ENCODE data around the gene EXPH5.

The EXPH5 gene

DNA sequence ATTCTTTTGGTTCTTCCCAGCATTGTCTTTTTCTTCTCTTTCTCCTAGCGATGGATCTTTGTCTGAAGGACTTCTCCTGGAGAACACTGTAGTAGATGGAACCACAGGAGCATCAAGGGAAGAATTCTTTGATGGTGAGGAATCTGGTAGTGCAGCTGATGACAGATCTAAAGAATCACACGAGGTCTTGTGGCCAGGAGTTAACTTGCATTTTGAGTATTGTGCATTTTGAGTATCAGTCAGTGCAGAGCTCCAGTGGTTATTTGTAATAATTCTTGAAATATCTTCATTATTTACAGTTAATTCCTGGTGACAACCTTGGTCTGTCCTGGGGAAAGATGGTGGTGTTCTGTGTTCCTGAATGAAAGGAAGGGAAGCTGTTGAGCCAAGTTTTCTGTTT lies 80.9 kb downstream of the EXPH5 start:
- Histone ChIP-seq H3K36me3 (ENCODE audit: control insufficient read depth in 2 of 2, insufficient read depth in 1 of 2, low read length in 2 of 2) (peaks cover 0 to 27% of the 10 kb centered on the region in 2 experiments; a peak in 1 of 3 replicates), H3K4me3 (ENCODE audit: low read depth, low read length) (no peak overlapping the region), H3K27ac (ENCODE audit: extremely low read depth, low read depth, low read length) (no peak overlapping the region), H3K9me3 (ENCODE audit: control insufficient read depth, insufficient read depth, low read depth, low read length) (no peaks in the 10 kb centered on the region), H3K4me1 (ENCODE audit: control insufficient read depth, insufficient read depth, low read length) (no peaks in the 10 kb centered on the region)
- no peak for TF ChIP-seq ZNF138 (tag by site-specific recombination; IDR thresholded peaks at IDR 0.05; ENCODE audit: borderline replicate concordance)
- TF ChIP-seq IKZF3 (tag by site-specific recombination; IDR thresholded peaks at IDR 0.05): no peak
- TF ChIP-seq, protein P1, sequence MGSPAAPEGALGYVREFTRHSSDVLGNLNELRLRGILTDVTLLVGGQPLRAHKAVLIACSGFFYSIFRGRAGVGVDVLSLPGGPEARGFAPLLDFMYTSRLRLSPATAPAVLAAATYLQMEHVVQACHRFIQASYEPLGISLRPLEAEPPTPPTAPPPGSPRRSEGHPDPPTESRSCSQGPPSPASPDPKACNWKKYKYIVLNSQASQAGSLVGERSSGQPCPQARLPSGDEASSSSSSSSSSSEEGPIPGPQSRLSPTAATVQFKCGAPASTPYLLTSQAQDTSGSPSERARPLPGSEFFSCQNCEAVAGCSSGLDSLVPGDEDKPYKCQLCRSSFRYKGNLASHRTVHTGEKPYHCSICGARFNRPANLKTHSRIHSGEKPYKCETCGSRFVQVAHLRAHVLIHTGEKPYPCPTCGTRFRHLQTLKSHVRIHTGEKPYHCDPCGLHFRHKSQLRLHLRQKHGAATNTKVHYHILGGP (tag by site-specific recombination; IDR thresholded peaks at IDR 0.05): no peak
- no peak for TF ChIP-seq ZNF654 (tag by site-specific recombination; IDR thresholded peaks at IDR 0.05; ENCODE audit: low read depth)
- TF ChIP-seq ZXDB (tag by site-specific recombination; IDR thresholded peaks at IDR 0.05): no peak
- TF ChIP-seq ZNF211 (tag by site-specific recombination; IDR thresholded peaks at IDR 0.05; ENCODE audit: low read depth): no peak
- TF ChIP-seq, protein P2, sequence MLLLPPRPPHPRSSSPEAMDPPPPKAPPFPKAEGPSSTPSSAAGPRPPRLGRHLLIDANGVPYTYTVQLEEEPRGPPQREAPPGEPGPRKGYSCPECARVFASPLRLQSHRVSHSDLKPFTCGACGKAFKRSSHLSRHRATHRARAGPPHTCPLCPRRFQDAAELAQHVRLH (tag by site-specific recombination; IDR thresholded peaks at IDR 0.05): no peak
- no peak for TF ChIP-seq ZNF266 (tag by site-specific recombination; IDR thresholded peaks at IDR 0.05; ENCODE audit: low read depth)
- TF ChIP-seq ZNF174 (tag by site-specific recombination; IDR thresholded peaks at IDR 0.05): no peak
- no peak for TF ChIP-seq ZNF571 (tag by site-specific recombination; IDR thresholded peaks at IDR 0.05)
- ChIA-PET POLR2A (no interaction called here), CTCF (interaction anchor here (0.6 kb wide), 1 partner anchor 523 kb away, joined by 6 read pairs; no protein-coding TSS in a partner anchor)

DNA sequence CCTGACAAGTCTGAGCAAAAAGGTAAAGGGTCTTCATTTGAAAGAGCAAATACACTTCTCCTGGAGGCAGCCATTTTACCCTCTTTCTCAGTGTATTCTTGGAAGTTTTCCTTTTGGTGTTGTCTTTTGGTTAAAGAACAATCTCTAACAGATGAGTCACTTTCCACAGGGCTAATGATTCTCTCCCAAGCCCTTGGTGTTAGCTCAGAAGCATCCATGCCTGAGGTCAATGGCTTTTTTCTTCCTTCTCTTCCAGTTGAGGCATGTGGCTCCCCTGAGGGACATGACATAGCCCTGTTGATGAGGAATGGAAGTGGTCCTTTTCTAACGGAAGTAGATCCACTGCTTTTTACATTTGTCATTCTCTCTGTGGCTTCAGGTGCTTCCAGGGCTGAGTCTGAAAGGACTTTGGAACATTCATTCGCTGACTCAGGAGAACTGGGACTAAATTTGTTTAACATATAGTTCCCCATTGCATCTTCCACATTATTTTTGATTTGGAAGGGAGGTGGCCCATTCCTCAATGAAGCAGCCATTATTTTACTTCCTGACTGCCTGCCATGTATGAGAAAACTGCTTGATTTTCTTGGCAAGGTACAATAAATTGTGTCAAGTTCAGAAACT lies 81.6 kb downstream of the EXPH5 start:
- Histone ChIP-seq H3K4me1 (ENCODE audit: control insufficient read depth, insufficient read depth, low read length) (no peaks in the 10 kb centered on the region), H3K9me3 (ENCODE audit: control insufficient read depth, insufficient read depth, low read depth, low read length) (no peaks in the 10 kb centered on the region), H3K36me3 (ENCODE audit: control insufficient read depth in 2 of 2, insufficient read depth in 1 of 2, low read length in 2 of 2) (peaks cover 0 to 24% of the 10 kb centered on the region in 2 experiments; a peak in 1 of 3 replicates), H3K27ac (ENCODE audit: extremely low read depth, low read depth, low read length) (no peak overlapping the region), H3K4me3 (ENCODE audit: low read depth, low read length) (no peak overlapping the region)
- CTCF ChIA-PET: no interaction called here
- POLR2A ChIA-PET: no interaction called here
- no peak for TF ChIP-seq ZNF341 (tag by site-specific recombination; IDR thresholded peaks at IDR 0.05; ENCODE audit: low read depth)
- no peak for TF ChIP-seq ZNF660 (tag by site-specific recombination; IDR thresholded peaks at IDR 0.05)
- TF ChIP-seq ZFP69B (tag by site-specific recombination; IDR thresholded peaks at IDR 0.05): no peak
- no peak for TF ChIP-seq ZNF138 (tag by site-specific recombination; IDR thresholded peaks at IDR 0.05; ENCODE audit: borderline replicate concordance)
- TF ChIP-seq, protein P3, sequence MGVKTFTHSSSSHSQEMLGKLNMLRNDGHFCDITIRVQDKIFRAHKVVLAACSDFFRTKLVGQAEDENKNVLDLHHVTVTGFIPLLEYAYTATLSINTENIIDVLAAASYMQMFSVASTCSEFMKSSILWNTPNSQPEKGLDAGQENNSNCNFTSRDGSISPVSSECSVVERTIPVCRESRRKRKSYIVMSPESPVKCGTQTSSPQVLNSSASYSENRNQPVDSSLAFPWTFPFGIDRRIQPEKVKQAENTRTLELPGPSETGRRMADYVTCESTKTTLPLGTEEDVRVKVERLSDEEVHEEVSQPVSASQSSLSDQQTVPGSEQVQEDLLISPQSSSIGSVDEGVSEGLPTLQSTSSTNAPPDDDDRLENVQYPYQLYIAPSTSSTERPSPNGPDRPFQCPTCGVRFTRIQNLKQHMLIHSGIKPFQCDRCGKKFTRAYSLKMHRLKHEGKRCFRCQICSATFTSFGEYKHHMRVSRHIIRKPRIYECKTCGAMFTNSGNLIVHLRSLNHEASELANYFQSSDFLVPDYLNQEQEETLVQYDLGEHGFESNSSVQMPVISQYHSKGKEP (tag by site-specific recombination; IDR thresholded peaks at IDR 0.05): no peak
- TF ChIP-seq SP2 (tag by site-specific recombination; IDR thresholded peaks at IDR 0.05): no peak
- TF ChIP-seq, protein P4, sequence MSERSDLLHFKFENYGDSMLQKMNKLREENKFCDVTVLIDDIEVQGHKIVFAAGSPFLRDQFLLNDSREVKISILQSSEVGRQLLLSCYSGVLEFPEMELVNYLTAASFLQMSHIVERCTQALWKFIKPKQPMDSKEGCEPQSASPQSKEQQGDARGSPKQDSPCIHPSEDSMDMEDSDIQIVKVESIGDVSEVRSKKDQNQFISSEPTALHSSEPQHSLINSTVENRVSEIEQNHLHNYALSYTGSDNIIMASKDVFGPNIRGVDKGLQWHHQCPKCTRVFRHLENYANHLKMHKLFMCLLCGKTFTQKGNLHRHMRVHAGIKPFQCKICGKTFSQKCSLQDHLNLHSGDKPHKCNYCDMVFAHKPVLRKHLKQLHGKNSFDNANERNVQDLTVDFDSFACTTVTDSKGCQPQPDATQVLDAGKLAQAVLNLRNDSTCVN (tag by site-specific recombination; optimal IDR thresholded peaks at IDR 0.05): no peak
- TF ChIP-seq KLF1 (tag by site-specific recombination; IDR thresholded peaks at IDR 0.05): no peak
- TF ChIP-seq YY1 (tag by site-specific recombination; IDR thresholded peaks at IDR 0.05): no peak
- no peak for TF ChIP-seq ZNF677 (tag by site-specific recombination; IDR thresholded peaks at IDR 0.05)
- no peak for TF ChIP-seq ZBTB8A (tag by site-specific recombination; IDR thresholded peaks at IDR 0.05)
- TF ChIP-seq ZNF600 (tag by site-specific recombination; IDR thresholded peaks at IDR 0.05): no peak
- TF ChIP-seq, protein P5, sequence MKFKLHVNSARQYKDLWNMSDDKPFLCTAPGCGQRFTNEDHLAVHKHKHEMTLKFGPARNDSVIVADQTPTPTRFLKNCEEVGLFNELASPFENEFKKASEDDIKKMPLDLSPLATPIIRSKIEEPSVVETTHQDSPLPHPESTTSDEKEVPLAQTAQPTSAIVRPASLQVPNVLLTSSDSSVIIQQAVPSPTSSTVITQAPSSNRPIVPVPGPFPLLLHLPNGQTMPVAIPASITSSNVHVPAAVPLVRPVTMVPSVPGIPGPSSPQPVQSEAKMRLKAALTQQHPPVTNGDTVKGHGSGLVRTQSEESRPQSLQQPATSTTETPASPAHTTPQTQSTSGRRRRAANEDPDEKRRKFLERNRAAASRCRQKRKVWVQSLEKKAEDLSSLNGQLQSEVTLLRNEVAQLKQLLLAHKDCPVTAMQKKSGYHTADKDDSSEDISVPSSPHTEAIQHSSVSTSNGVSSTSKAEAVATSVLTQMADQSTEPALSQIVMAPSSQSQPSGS (tag by site-specific recombination; IDR thresholded peaks at IDR 0.05; ENCODE audit: low read depth): no peak
- TF ChIP-seq, protein P6, sequence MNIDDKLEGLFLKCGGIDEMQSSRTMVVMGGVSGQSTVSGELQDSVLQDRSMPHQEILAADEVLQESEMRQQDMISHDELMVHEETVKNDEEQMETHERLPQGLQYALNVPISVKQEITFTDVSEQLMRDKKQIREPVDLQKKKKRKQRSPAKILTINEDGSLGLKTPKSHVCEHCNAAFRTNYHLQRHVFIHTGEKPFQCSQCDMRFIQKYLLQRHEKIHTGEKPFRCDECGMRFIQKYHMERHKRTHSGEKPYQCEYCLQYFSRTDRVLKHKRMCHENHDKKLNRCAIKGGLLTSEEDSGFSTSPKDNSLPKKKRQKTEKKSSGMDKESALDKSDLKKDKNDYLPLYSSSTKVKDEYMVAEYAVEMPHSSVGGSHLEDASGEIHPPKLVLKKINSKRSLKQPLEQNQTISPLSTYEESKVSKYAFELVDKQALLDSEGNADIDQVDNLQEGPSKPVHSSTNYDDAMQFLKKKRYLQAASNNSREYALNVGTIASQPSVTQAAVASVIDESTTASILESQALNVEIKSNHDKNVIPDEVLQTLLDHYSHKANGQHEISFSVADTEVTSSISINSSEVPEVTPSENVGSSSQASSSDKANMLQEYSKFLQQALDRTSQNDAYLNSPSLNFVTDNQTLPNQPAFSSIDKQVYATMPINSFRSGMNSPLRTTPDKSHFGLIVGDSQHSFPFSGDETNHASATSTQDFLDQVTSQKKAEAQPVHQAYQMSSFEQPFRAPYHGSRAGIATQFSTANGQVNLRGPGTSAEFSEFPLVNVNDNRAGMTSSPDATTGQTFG (tag by site-specific recombination; IDR thresholded peaks at IDR 0.05; ENCODE audit: borderline replicate concordance): no peak
- TF ChIP-seq ZNF350 (tag by site-specific recombination; IDR thresholded peaks at IDR 0.05): no peak
